Measurements from ENCODE around the gene REV1.
"Not testable (repeated sequence)": the region's sequence is repeated elsewhere in the genome, so short reads cannot be mapped to it uniquely, and the experiment has no call there.

GRCh38 chr2:99368854-99369253 is 121.0 kb downstream of the REV1 start:
- TF ChIP-seq POLR2A, CTCF (IDR thresholded peaks at IDR 0.05): not testable (repeated sequence)
